ENCODE results near the gene BCAP31. TPM values are rescaled to one million over a fixed set of nuclear protein-coding genes. Genes with fewer than 3 reads are reported as not detected.

BCAP31 gene
- total and polyA plus RNA-seq, 2 of the 13 experiments (the other 11 are each of a cell fraction or from before 2014, with no cell fraction given): 139 to 178 TPM

- no peak for TF ChIP-seq SKIL (CRISPR knock-in tag; IDR thresholded peaks at IDR 0.05; ENCODE audit: borderline replicate concordance)
- TF ChIP-seq FOXO1 (CRISPR knock-in tag; IDR thresholded peaks at IDR 0.05): no peak
- TF ChIP-seq ZNF784 (CRISPR knock-in tag; IDR thresholded peaks at IDR 0.05; ENCODE audit: borderline replicate concordance): no peak
- TF ChIP-seq FOXC1 (CRISPR knock-in tag; IDR thresholded peaks at IDR 0.05; ENCODE audit: borderline replicate concordance): no peak
- TF ChIP-seq ZNF180 (CRISPR knock-in tag; IDR thresholded peaks at IDR 0.05; ENCODE audit: borderline replicate concordance, low read depth): no peak
- TF ChIP-seq SMC3 (IDR thresholded peaks at IDR 0.05; ENCODE audit: low read length): no peak
- TF ChIP-seq CCAR2 (optimal IDR thresholded peaks at IDR 0.05; ENCODE audit: low read depth, low read length): no peak
- no peak for TF ChIP-seq SUZ12 (IDR thresholded peaks at IDR 0.05; ENCODE audit: low read depth, low read length)
These were observed 14.2 kb downstream of the BCAP31 start (continued) for GRCh38 chrX:153709726-153710674.

GRCh38 chrX:153708415-153708814 lies 15.8 kb downstream of the BCAP31 start:
- in situ Hi-C loops (cut with HindIII; ENCODE audit: extremely low pct_ligation_motif_present, low pct_unique_long_range_greater_than_20kb) (no loop called here), intact Hi-C loops (cut with micrococcal nuclease; ENCODE audit: unreplicated experiment) (no loop called here)
- no peak overlapping the region for H3K9ac ChIP-seq (ENCODE audit: insufficient read depth, low read depth, low read length)
- peaks cover 2% of the 10 kb centered on the region for H3K79me2 ChIP-seq (ENCODE audit: insufficient read depth, low read length)
- no peaks in the 10 kb centered on the region for H3K4me1 ChIP-seq (ENCODE audit: insufficient read depth, low read length)
- ChIA-PET CTCF (ENCODE audit: low intra/inter-chr PET ratio, low total read pairs) (interaction anchor here (0.6 kb wide), 1 partner anchor 39 kb away, joined by 3 read pairs; no protein-coding TSS in a partner anchor), POLR2A (interaction anchor here (0.9 to 1.4 kb wide), 3 partner anchors 11 to 15 kb away, joined by 3 to 8 read pairs (median 4); no protein-coding TSS in a partner anchor)
- no peaks in the 10 kb centered on the region for H3K27me3 ChIP-seq (ENCODE audit: control insufficient read depth in 1 of 2, insufficient read depth in 2 of 2, low read length in 2 of 2)
- ATAC-seq (peak; percentile 86), FAIRE-seq (peak; percentile 75), DNase-seq (ENCODE audit: low spot score) (peak; percentile 65)
- no peak overlapping the region for H3K4me2 ChIP-seq (ENCODE audit: low read depth, low read length)
- H3K27ac ChIP-seq (ENCODE audit: extremely low read length, insufficient read depth, low read length): no peak overlapping the region
- no peaks in the 10 kb centered on the region for H4K20me1 ChIP-seq (ENCODE audit: insufficient read depth, low read length)
- H3K36me3 ChIP-seq (replicated peaks in 1 of 2; ENCODE audit: control insufficient read depth in 1 of 2, insufficient read depth in 2 of 2, low read length in 2 of 2): peaks cover 5 to 13% of the 10 kb centered on the region in 2 experiments; a peak in 4 of 5 replicates
- H3K4me3 ChIP-seq (replicated peaks in 1 of 3; ENCODE audit: insufficient read depth in 1 of 3, low read depth in 2 of 3, low read length in 3 of 3): no peak overlapping the region
- no peak overlapping the region for H2AFZ ChIP-seq (ENCODE audit: low read length)
- WGBS (ENCODE audit: low lambda C conversion rate): 43% methylated on average over 2 of the region's 13 CpGs
- BruUV-seq (replicated peaks): no TSS peak
- no peaks in the 10 kb centered on the region for H3K9me3 ChIP-seq (ENCODE audit: low read length)
- TF ChIP-seq ZNF256 (CRISPR knock-in tag; conservative IDR thresholded peaks at IDR 0.05): no peak
- TF ChIP-seq ZNF530 (CRISPR knock-in tag; IDR thresholded peaks at IDR 0.05; ENCODE audit: low read depth): no peak
- TF ChIP-seq STAG1 (CRISPR knock-in tag; IDR thresholded peaks at IDR 0.05): peak; percentile 70
- TF ChIP-seq ZNF362 (CRISPR knock-in tag; IDR thresholded peaks at IDR 0.05; ENCODE audit: borderline replicate concordance): peak; percentile 82; the same call in 1 of the 2 replicates
- TF ChIP-seq JUND (CRISPR knock-in tag; IDR thresholded peaks at IDR 0.05): no peak
- no peak for TF ChIP-seq STAT6 (CRISPR knock-in tag; IDR thresholded peaks at IDR 0.05; ENCODE audit: borderline replicate concordance)

Measured in HepG2 (cell line).